Medulla oblongata (tissue), 1 donor: ENCODE results near the gene LSR.
"Not testable (repeated sequence)": the region's sequence is repeated elsewhere in the genome, so short reads cannot be mapped to it uniquely, and the experiment has no call there.

Source experiments
- DNase-seq: peaks from one replicate; pipeline ENCODE4 v3.0.0-alpha.2; 2015; ENCODE audit errors: extremely low spot score

LSR gene

DNA sequence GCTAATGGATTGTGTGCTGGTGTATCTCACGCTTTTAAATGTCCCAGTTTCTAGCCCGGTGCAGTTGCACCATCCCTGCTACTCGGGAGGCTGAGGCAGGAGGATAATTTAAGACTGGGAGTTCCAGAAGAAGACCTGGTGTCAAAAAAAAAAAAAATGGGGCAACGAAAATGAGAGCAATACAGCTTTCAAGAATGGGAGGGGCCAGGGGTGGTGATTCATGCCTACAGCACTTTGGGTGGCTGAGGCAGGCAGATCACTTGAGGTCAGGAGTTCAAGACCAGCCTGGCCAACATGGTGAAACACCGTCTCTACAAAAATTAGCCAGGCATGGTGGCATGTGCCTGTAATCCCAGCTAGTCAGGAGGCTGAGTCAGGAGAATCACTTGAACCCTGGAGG lies 37.3 kb downstream of the LSR start:
- DNase-seq = not testable (repeated sequence)

DNA sequence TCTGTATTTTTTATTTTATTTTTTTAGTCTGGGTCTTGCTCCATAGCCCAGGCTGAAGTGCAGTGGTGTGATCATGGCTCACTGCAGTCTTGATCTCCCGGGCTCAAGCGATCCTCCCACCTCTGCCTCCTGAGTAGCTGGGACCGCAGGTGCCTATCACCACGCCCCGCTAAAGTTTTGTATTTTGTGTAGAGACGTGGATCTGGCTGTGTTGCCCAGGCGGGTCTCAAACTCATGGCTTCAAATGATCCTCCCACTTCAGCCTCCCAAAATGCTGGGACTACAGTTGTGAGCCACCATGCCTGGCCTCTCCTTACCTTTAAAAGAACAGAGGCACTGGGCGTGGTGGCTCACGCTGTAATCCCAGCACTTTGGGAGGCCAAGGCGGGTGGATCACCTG lies 38.9 kb downstream of the LSR start:
- DNase-seq = no peak

DNA sequence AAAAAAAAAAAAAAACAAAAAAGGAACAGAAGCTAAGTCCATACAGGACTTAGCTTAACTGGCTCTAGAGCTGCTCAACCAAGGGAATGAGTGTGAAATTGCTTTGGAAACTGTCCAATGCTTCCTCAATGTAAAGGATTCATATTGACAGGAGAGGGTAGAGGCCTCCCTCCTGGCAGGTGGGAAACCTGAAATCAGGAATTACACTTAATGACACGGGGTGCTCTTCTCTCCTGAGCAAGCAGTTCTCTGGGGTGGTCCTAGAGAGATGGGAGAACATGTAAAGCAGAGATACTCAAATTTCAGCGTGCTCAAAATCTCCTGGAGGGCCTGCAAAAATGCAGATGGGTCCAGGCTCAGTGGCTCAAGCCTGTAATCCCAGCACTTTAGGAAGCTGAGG lies 39.5 kb downstream of the LSR start:
- no peak for DNase-seq

DNA sequence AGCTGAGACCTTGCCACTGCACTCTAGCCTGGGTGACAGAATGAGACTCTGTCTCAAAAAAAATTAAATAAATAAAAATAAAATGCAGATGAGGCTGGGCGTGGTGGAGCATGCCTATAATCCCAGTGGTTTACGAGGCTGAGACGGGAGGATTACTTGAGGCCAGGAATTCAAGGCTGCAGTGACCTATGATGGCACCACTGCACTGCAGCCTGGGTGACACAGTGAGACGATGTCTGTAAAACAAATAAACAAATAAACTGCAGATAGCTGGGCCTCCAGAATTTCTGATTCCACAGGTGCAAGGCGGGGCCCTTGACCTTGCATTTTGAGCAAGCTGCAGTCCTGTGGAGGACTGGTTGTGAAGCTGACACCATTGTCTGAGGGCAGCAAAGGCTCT lies 40.1 kb downstream of the LSR start:
- DNase-seq = no peak

DNA sequence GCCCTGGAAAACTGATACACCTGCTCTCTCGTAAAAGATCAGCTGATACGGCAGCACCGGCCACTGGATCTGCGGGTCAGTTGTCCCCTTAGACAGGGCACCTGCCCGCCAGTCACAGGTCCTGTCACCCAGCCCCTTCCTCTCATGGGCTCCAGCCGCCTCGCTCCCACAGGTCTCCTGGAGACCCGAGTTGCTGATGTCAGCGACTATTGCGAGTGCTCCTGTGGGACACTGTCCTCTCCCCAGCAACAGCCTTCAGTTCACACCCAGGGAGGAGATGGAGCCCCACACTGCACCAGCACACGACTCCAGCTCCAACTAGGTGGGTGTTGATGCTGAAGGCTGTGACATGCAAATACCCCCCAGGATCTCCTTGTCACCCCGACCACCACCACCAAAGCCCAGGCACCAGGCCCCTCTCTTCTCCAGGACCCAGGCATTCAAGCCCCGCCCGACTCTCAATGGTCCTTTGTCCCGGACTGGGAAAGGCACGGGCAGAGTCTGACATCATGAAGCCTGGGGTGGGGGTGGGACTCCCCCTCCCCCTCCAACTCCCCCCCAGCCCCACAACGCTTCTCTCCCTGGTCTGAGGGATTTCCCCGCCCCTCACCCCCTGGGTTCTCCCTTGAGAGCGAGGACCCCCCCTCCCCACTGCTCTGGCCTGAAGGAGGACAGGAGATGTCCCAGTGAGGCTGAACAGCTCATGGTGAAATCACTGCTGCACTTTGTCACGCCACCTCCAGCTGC lies 41.8 kb downstream of the LSR start:
- peak; percentile 89 for DNase-seq

DNA sequence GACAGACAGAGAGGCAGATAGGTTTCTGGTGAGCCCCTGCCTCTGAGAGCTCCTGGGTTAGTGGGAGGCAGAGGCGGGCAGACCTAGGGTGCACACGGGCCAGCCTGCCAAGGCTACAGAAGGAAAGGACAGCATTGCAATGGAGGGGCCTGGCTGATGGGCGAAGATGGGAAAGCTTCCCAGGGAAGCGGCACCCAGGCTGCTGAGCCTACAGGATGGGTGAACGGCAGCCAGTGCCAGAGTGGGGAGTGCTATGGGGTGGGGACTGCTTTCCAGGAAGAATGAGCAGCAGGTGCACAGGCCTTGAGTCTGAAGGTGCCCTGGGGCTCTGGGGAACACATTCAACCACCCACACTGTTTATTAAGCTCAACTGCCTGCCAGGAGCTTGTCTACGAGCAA lies 42.5 kb downstream of the LSR start:
- no peak for DNase-seq

DNA sequence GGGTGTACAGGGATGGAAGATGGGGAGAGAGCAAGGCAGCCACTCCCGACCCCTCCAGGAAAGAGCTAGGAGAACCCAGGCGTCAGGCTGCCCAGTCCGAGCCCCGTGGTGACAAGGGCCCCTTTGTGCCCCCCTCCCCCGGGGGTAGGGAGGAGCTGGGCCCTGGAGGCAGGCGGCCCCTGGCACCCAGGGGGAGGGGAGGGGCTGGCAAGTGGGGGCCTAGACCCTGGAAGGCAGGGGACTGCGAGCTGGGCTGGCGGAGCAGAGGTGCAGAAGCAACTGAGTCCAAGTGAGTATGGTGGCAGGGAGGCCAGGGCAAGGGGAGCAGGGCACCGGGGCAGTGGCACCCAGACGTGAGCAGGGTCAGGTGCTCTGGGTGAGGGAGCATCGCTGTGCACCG lies 43.1 kb downstream of the LSR start, which contains the start of gene MAG:
MAG (plus strand) TSS at position 246 of the 400 bp plus-strand sequence. CDS start 3,248 bp downstream, outside the sequence.
- peak; percentile 94 for DNase-seq

DNA sequence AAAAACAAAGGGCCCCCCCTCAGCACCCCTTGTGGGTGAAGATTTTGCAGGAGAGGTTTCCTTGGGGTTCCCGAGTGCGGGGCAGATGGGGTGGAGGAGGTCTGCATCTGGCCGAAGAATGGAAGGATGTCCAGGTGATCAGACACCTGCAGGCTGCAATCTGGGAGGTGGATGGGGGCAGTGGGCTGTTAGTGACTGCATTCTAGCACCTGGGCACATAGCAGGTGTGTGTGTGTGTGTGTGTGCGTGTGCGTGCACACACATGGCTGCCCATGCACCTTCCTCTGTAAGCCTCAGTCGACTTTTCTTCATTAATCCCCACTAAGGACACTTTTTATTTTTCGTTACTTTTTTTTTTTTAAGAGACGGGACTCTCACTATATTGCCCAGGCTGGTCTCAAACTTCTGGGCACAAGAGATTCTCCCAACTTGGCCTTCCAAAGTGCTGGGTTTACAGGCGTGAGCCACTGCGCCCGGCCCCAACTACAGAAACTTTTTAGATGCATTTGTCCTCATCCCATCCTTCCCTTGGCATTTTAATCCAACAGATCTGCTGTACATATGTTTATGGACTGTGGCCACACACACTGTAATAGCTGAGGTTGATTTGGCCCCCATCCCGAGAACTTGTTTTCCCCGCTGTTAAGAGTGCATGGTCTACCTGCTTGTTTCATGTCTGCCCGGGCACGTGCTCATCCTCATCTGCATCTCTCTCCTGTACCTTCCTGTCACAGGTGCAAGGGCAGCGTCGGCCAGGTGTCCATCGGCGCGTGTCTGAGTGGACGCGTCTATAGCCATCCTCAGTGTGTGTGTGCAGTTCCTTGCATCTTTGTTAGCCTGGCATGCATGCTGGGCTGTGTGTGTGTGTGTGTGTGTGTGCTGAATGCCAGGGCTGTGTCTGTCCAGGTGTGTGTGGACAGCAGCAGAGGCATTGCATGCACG lies 43.9 kb downstream of the LSR start:
- no peak for DNase-seq

DNA sequence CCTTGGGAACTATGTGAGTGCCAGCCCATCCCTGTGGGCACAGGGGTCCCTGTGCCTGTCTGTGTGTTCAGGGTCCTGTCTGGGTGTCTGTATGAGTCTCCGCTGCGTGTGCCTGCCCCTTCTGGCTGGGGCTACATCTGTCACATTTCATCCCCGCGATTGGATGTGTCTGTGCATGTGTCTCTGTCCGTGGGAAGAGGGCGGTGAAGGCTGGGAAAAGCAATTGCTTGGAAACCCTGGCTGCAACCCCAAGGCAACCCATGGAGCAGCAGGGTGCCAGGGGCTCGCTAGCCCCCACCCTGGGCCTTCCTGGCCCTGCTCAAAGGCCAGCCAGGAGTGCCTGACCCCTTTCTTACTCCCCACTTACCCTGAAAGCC lies 44.5 kb downstream of the LSR start:
- DNase-seq = peak; percentile 75

DNA sequence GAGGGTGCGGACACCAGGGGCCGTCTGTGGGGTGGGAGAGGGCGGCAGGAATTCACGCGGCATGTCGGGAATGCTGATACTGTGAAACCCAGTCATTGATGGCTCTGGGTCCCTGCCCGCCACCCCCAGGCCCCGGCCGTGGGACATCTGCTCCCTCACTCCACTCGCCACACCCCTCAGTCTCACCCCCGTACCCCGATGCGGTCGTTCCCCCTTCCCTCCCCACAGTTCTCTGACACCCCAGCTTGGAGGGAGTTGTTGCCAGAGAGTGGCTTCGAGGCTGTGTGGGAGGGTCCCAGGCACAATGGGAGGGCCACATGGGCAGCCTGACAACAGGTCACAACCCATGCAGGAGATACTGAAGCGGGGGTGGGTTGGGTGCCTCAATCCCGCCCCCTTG lies 45.0 kb downstream of the LSR start:
- no peak for DNase-seq

DNA sequence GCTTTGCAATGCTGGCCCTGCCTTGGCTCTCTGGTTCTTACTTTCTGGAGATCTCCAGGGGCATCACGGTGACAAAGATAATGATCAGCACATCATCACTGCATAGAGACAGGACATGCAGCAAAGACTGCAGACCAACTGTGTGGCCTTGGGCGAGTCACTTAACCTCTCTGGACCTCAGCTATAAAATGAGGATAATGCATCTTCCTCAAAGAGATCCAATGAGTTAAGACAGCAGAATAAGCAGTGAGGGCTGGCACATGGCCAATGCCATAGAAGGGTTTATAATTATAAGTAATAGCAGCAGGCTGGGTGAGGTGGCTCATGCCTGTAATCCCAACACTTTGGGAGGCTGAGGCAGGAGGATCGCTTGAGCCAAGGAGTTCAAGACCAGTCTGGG lies 45.5 kb downstream of the LSR start:
- DNase-seq = no peak

DNA sequence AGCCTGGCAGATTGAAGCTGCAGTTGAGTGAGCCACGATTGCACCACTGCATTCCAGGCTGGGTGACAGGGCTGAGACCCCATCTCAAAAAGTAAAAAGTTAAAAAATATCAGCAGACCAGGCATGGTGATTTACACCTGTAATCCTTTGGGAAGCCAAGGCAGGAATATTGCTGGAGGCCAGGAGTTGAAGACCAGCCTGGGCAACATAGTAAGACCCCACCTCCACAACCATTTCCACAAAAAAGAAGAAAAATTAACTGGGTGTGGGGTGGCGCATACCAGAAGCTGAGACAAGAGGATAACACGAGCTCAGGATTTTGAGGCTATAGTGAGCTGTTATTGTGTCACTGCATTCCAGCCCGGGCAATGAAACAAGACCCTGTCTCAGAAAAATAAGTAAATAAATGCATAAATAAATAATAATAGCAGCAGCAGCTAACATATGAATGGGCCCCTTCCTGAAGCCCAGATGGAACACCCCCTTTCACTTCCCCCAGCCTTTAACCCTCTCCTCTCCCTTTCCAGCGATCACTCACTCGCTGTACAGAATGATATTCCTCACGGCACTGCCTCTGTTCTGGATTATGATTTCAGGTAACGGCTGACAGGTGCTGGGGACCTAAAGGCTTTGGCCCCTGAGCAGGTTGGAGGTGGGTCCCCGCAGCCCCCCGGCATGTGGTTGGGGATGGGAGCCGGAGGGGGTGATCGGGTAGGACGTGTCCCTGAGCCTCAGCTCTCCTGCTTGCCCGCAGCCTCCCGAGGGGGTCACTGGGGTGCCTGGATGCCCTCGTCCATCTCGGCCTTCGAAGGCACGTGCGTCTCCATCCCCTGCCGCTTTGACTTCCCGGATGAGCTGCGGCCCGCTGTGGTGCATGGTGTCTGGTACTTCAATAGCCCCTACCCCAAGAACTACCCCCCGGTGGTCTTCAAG lies 46.3 kb downstream of the LSR start:
- no peak for DNase-seq

DNA sequence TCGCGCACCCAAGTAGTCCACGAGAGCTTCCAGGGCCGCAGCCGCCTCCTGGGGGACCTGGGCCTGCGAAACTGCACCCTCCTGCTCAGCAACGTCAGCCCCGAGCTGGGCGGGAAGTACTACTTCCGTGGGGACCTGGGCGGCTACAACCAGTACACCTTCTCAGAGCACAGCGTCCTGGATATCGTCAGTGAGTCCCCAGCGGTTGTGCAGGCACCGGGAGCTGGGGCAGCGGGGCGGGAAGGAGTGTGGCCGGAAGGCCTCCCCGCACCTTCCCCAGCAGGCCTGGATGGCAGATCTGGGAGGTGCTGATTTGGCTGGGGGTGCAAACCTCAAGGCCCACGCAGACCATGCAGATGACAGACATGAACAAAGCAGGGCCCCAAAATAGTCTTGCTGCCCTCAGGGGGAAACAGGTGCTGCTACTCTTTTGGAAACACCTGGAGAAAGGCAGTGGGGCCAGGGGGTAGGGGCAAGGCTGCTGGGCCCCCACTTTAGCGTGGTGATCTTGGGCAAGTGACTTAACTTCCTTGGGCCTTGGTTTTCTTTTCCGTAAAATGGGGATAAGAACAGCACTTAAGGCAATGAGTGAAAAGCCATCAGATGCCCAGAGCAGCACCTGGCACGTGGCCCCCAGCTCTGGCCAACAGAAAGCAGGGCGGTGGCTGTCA lies 47.1 kb downstream of the LSR start:
- no peak for DNase-seq

DNA sequence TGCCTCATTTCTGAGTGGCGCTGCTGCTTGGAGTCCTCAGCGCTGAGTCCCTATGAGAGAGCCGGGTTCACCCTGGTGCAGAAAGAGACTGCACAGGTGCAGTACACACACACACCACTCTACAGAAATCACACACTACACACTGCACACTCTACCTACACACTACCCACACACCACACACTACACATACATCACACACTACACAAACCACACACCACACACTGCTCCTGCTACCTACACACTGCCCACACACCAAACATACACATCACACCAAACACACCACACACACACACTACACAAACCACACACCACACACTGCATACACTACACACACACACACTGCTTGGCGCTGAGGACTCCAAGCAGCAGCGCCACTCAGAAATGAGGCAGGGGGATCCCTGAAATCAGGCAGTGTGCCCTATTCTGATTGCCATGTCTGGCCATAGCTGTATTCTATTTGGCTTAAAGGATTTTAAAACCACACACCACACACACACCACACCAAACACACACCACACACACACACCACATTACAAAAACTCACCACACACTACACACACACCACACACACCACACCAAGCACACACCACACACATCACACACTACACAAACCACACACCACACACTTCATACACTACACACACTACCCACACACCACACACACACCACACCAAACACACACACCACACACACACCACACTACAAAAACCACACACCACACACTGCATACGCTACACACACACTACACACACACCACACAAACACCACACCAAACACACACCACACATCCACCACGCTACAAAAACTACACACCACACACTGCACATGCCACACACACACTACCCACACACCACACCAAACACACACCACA lies 48.1 kb downstream of the LSR start:
- DNase-seq = no peak

DNA sequence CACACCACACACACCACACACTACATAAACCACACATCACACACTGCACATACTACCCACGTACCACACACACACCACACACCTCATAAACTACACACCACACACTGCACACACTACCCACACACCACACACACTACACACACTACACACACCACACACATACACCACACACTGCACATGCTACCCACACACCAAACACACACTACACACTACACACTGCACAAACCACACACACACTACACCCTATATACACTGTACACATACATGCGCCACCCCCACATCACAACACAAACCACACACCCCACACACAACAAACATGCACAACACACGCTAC lies 48.7 kb downstream of the LSR start:
- DNase-seq = no peak

DNA sequence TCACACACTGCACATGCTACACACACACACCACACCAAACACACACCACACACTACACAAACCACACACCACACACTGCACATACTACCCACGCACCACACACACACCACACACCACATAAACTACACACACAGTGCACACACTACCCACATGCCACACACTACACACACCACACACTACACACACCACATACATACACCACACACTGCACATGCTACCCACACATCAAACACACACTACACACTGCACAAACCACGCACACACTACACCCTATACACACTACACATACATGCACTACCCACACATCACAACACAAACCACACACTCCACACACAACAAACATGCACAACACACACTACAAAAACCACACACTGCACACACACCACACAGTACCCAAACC lies 49.1 kb downstream of the LSR start:
- DNase-seq = no peak

DNA sequence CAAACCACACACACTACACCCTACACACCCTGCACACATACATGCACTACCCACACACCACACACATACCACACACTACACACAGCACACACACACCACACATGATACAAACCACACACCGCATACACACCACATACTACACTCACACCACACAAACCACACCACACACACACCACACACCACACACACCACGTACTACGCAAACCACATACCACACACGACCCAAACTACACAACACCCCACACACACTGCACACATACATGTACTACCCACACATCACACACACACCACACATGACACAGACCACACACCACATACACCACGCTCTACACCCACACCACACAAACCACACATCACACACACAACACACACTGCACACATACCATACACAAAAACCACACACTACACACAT lies 49.8 kb downstream of the LSR start:
- DNase-seq = no peak

DNA sequence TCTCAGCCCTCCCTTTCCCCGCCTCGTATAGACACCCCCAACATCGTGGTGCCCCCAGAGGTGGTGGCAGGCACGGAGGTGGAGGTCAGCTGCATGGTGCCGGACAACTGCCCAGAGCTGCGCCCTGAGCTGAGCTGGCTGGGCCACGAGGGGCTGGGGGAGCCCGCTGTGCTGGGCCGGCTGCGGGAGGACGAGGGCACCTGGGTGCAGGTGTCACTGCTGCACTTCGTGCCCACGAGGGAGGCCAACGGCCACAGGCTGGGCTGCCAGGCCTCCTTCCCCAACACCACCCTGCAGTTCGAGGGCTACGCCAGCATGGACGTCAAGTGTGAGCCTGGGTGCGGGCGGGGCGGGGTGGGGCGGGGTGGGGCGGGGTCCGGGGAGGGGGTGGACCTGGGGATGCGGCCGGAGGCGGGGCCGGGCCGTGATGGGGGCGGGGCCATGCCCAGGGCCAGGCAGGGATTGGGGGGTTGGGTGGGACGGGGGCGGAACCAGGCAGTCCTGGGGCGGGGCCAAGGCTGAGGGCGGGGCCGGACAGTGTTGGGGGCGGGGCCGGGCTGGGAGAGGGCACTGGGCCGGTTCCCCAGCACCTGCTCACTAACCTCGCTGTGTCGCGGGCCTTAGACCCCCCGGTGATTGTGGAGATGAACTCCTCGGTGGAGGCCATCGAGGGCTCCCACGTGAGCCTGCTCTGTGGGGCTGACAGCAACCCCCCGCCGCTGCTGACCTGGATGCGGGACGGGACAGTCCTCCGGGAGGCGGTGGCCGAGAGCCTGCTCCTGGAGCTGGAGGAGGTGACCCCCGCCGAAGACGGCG lies 50.9 kb downstream of the LSR start:
- DNase-seq = no peak

DNA sequence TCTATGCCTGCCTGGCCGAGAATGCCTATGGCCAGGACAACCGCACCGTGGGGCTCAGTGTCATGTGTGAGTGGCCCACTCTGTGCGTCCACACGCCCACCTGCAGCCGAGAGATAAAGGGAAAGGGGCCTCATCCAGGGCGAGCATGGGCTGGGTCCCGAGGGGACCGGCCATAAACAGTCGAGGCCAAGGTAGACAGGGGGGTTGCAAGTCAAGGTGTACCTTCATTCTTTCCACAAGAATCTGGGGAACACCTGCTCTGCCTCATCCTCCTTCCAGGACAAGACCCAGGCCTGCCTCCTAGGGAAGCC lies 51.5 kb downstream of the LSR start:
- no peak for DNase-seq

DNA sequence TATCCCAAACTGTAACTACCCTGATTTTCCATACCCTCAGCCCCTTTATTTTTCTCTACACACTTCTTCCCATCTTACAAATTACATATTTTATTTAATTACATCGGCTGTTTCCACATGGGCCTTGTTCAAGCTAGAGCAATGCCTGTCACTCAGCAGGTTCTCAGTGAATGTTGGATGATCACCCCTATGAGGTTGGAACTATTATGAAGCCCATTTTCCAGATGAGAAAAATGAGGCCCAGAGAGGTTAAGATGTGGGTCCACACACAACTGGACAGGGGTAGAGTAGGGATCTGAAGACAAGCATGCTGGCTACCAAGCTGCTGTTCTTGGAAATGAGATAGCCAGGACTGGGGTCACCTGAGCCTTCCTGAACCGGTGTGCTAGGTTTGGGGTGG lies 53.2 kb downstream of the LSR start:
- no peak for DNase-seq
